Loucy (cell line): Measurements from ENCODE around the gene FAP.

Experiments
- H2AFZ ChIP-seq: fragments of 200-600 bp; sonication (generic); 2 replicates; pipeline ENCODE4 v1.6.0; 2016; ENCODE audit warnings: antibody characterized with exemption, mild to moderate bottlenecking, low read length, moderate library complexity
- H3F3A ChIP-seq: fragments of 200-600 bp; 2 replicates; pipeline ENCODE4 v1.6.0; 2016; ENCODE audit warnings: antibody characterized with exemption, low read depth, mild to moderate bottlenecking
- H3K27me3 ChIP-seq: fragments of 200-600 bp; sonication (generic); 2 replicates; pipeline ENCODE4 v1.6.1; 2014; ENCODE audit warnings: low read length, mild to moderate bottlenecking; ENCODE audit not compliant: insufficient read depth, poor library complexity, severe bottlenecking
- H3K36me3 ChIP-seq: fragments of 200-600 bp; sonication (generic); 2 replicates; pipeline ENCODE4 v1.6.1; 2016; ENCODE audit warnings: low read length; ENCODE audit not compliant: insufficient read depth
- H3K4me1 ChIP-seq: fragments of 200-600 bp; sonication (generic); 2 replicates; pipeline ENCODE4 v1.5.1; 2014; ENCODE audit warnings: low read length, mild to moderate bottlenecking; ENCODE audit not compliant: insufficient read depth, poor library complexity, severe bottlenecking
- H3K4me2 ChIP-seq: fragments of 200-600 bp; sonication (generic); 2 replicates; pipeline ENCODE4 v1.6.0; 2014; ENCODE audit warnings: antibody characterized with exemption, low read length, low read depth, mild to moderate bottlenecking; ENCODE audit not compliant: poor library complexity, severe bottlenecking
- H3K4me3 ChIP-seq: fragments of 200-600 bp; sonication (generic); 2 replicates; pipeline ENCODE4 v1.5.1; 2014; ENCODE audit warnings: low read length, mild to moderate bottlenecking, mixed read lengths; ENCODE audit not compliant: poor library complexity, severe bottlenecking
- H3K79me2 ChIP-seq: fragments of 200-600 bp; sonication (generic); 2 replicates; pipeline ENCODE4 v1.6.1; 2014; ENCODE audit warnings: low read length; ENCODE audit not compliant: insufficient read depth
- H3K9ac ChIP-seq: fragments of 200-600 bp; sonication (generic); 2 replicates; pipeline ENCODE4 v1.6.0; 2014; ENCODE audit warnings: mild to moderate bottlenecking, low read depth, low read length, moderate library complexity; ENCODE audit not compliant: poor library complexity, severe bottlenecking
- H3K9me2 ChIP-seq: fragments of 200-600 bp; sonication (generic); replicated peaks from 2 replicates; pipeline ENCODE4 v1.6.1; 2016; ENCODE audit warnings: low read depth, low read length, mixed read lengths
- H3K9me3 ChIP-seq: fragments of 200-600 bp; sonication (generic); 2 replicates; pipeline ENCODE4 v1.6.1; 2014; ENCODE audit warnings: mild to moderate bottlenecking, antibody characterized with exemption, low read length, low read depth; ENCODE audit not compliant: insufficient read depth
- H4K20me1 ChIP-seq: fragments of 200-600 bp; sonication (generic); 2 replicates; pipeline ENCODE4 v1.6.0; 2014; ENCODE audit warnings: antibody characterized with exemption, low read length, mild to moderate bottlenecking; ENCODE audit not compliant: insufficient read depth, poor library complexity, severe bottlenecking
- EZH2phosphoT487 ChIP-seq: fragments of 200-600 bp; IDR thresholded peaks from 2 replicates; pipeline ENCODE4 v1.6.1; 2018; ENCODE audit warnings: antibody characterized with exemption, mild to moderate bottlenecking, moderate library complexity, borderline replicate concordance
- TF ChIP-seq, protein P1 (sequence below): fragments of 200-600 bp; sonication (generic); conservative IDR thresholded peaks from 2 replicates; pipeline ENCODE4 v1.5.1; 2014; ENCODE audit warnings: mild to moderate bottlenecking, antibody characterized with exemption, low read length

FAP gene

DNA sequence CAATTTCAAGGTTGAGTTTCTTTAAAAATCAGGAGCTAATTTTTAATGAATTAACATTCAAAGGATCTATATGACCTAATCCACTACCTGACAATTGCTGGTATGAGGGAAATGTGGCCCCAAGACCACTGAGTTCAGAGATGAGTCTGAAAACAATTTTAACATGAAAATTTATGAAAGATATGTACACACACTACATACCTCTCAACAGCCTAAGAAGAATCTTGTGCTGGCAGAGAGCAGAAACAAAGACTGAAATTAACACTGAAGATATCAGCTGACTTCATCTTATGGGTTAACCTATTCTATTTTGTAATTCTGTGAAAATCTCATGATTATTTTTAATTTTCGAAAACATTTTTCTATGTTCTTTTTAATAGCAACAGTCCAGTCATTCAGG is 1.7 kb downstream of the FAP start:
- H3F3A ChIP-seq: no peaks in the 10 kb centered on the region
- no peak overlapping the region for H3K9ac ChIP-seq
- no peaks in the 10 kb centered on the region for H4K20me1 ChIP-seq
- no peak overlapping the region for H2AFZ ChIP-seq
- H3K4me2 ChIP-seq: no peak overlapping the region
- no peaks in the 10 kb centered on the region for H3K27me3 ChIP-seq
- H3K9me2 ChIP-seq: no peaks in the 10 kb centered on the region
- no peaks in the 10 kb centered on the region for H3K36me3 ChIP-seq
- no peak overlapping the region for H3K4me3 ChIP-seq
- no peaks in the 10 kb centered on the region for H3K79me2 ChIP-seq
- H3K4me1 ChIP-seq: no peaks in the 10 kb centered on the region
- TF ChIP-seq, protein P1, sequence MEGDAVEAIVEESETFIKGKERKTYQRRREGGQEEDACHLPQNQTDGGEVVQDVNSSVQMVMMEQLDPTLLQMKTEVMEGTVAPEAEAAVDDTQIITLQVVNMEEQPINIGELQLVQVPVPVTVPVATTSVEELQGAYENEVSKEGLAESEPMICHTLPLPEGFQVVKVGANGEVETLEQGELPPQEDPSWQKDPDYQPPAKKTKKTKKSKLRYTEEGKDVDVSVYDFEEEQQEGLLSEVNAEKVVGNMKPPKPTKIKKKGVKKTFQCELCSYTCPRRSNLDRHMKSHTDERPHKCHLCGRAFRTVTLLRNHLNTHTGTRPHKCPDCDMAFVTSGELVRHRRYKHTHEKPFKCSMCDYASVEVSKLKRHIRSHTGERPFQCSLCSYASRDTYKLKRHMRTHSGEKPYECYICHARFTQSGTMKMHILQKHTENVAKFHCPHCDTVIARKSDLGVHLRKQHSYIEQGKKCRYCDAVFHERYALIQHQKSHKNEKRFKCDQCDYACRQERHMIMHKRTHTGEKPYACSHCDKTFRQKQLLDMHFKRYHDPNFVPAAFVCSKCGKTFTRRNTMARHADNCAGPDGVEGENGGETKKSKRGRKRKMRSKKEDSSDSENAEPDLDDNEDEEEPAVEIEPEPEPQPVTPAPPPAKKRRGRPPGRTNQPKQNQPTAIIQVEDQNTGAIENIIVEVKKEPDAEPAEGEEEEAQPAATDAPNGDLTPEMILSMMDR: no peak
- no peak for TF ChIP-seq EZH2phosphoT487
- H3K9me3 ChIP-seq: no peaks in the 10 kb centered on the region

DNA sequence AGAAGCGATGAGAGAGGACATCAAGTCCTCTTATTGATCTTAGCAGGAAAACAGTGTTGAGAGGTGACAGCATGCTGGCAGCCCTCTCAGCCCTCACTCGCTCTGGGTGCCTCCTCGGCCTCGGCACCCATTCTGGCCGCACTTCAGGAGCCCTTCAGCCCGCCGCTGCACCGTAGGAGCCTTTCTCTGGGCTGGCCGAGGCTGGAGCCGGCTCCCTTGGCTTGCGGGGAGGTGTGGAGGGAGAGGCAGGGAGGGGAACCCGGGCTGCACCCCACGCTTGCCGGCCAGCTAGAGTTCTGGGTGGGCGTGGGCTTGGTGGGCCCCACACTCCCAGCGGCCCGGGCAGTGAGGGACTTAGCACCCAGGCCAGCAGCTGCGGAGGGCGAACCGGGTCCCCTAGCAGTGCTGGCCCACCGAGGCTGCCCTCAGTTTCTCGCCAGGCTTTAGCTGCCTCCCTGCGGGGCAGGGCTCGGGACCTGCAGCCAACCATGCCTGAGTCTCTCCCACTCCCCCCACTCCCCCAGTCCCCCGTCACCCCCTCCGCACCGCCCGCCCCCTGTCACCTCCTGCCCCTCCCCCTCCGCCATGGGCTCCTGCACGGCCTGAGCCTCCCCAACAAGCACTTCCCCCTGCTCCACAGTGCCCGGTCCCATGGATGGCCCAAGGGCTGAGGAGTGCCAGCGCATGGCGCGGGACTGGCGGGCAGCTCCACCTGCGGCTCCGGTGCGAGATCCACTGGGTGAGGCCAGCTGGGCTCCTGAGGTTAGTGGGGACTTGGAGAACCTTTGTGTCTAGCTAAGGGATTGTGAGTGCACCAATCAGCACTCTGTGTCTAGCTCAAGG is 8.4 kb downstream of the FAP start:
- no peak overlapping the region for H3K9ac ChIP-seq
- TF ChIP-seq EZH2phosphoT487: no peak
- TF ChIP-seq, protein P1: no peak

DNA sequence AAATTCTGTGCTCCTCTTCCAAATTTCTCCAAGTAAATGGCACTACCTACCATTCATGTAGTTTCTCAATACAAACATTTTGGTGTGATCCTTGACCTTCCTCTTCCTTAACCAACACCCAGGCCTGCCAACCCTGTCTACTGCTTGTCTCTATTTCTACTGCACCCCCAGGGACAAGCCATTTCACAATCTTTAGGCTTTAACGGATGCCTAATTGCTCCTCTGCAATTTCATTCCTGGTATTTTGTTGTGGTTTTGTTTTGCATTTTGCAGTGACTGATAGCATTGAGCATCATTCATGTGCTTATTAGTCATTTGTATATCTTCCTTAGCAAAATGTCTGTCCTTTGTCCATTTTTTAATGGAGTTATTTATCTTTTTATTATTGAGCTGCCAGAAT is 10.0 kb downstream of the FAP start:
- no peaks in the 10 kb centered on the region for H3K36me3 ChIP-seq
- no peaks in the 10 kb centered on the region for H3K79me2 ChIP-seq
- H3K9ac ChIP-seq: no peak overlapping the region

More for the DNA sequence above, 8.4 kb downstream of the FAP start:
- H3K79me2 ChIP-seq: no peaks in the 10 kb centered on the region
- H2AFZ ChIP-seq: no peak overlapping the region
- no peaks in the 10 kb centered on the region for H3K4me1 ChIP-seq
- no peak overlapping the region for H3K4me2 ChIP-seq
- 0 out of 2 replicates have a peak, but pooled peaks cover 4% of the 10 kb centered on the region for H3K9me2 ChIP-seq
- no peak overlapping the region for H3K4me3 ChIP-seq
- H3K27me3 ChIP-seq: no peaks in the 10 kb centered on the region
- no peaks in the 10 kb centered on the region for H3F3A ChIP-seq
- H4K20me1 ChIP-seq: no peaks in the 10 kb centered on the region
- no peaks in the 10 kb centered on the region for H3K36me3 ChIP-seq
- H3K9me3 ChIP-seq: no peaks in the 10 kb centered on the region

More for the DNA sequence above, 10.0 kb downstream of the FAP start:
- Histone ChIP-seq H3K9me2 (0 out of 2 replicates have a peak, but pooled peaks cover 4% of the 10 kb centered on the region), H3F3A (no peaks in the 10 kb centered on the region), H3K9me3 (no peaks in the 10 kb centered on the region), H3K4me3 (no peak overlapping the region), H3K4me2 (no peak overlapping the region), H4K20me1 (no peaks in the 10 kb centered on the region), H3K4me1 (no peaks in the 10 kb centered on the region), H2AFZ (no peak overlapping the region), H3K27me3 (no peaks in the 10 kb centered on the region)
- TF ChIP-seq EZH2phosphoT487: no peak
